ENCODE results near the gene CHP1. TPM values are rescaled to one million over a fixed set of nuclear protein-coding genes. Genes with fewer than 3 reads are reported as not detected.

Gene CHP1
- total RNA-seq, 1 experiment from 2014 or later, result 97.7 TPM

DNA sequence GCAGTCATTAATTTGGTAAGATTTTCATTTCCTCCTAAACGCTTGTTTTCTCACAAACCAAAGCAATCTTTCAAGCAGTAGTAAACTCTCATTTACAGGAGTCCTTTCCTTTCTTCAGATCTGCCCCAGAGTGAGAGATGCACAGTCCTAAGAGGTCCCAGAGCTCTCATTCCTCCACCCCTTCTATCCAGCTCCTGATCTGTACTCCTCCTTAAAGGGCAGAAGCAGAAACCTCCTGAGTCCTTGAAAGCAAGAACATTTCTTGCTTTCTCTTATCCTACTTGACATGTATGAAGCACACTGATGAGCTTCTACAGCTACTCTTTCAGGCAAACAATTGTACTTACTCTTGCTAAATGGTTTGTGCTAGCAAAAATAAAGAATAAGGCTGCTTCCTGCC is 12.2 kb upstream of the CHP1 start:
- H3T11ph ChIP-seq (ENCODE audit: low read length), result no peak overlapping the region
- no peaks in the 10 kb centered on the region for H3K27me3 ChIP-seq (ENCODE audit: insufficient read depth, low read length)
- H4K5ac ChIP-seq (ENCODE audit: insufficient read length, low read depth, low read length), result no peak overlapping the region
- H3K4me2 ChIP-seq (ENCODE audit: insufficient read depth, insufficient read length, low read length), result no peak overlapping the region
- H3K27me3 Mint-ChIP-seq (ENCODE audit: low read depth), result no peaks in the 10 kb centered on the region; the same call in 1 of the 2 replicates
- no peaks in the 10 kb centered on the region for H3K79me1 ChIP-seq (ENCODE audit: insufficient read depth, low read depth, low read length, poor library complexity, severe bottlenecking)
- H3K9me3 Mint-ChIP-seq, result peaks cover 0 to 3% of the 10 kb centered on the region in 2 experiments; a peak in 2 of 5 replicates
- H2AK5ac ChIP-seq (ENCODE audit: insufficient read length, low read length), result no peak overlapping the region
- H3K4me1 Mint-ChIP-seq, result peaks cover 16 to 17% of the 10 kb centered on the region in 2 experiments
- H3K9ac ChIP-seq (ENCODE audit: extremely low read depth, insufficient read length, low read length), result no peak overlapping the region
- H3K14ac ChIP-seq (ENCODE audit: insufficient read depth, low read length), result no peak overlapping the region
- WGBS (ENCODE audit: extremely low coverage, insufficient read length, low lambda C conversion rate), result no CpG with 5 or more reads among the region's 1 CpG
- H3K4me1 ChIP-seq (ENCODE audit: insufficient read depth, low read length), result no peaks in the 10 kb centered on the region; the same call in 1 of the 2 replicates
- H4K20me1 ChIP-seq (ENCODE audit: control insufficient read depth, insufficient read depth, insufficient read length), result no peaks in the 10 kb centered on the region
- peak overlapping the region; percentile 19 for H2AFZ ChIP-seq (ENCODE audit: low read length)
- peak overlapping the region in 1 of 2 experiments; percentile 0; a peak in 1 of 5 replicates for H3K4me3 Mint-ChIP-seq
- no peaks in the 10 kb centered on the region for H3K23me2 ChIP-seq (ENCODE audit: insufficient read length, low read depth, low read length, poor library complexity, severe bottlenecking)
- H2BK15ac ChIP-seq (ENCODE audit: low read depth, low read length), result no peak overlapping the region
- no peak overlapping the region for H3K4ac ChIP-seq (ENCODE audit: low read depth, low read length)
- H2BK120ac ChIP-seq (ENCODE audit: low read depth, low read length, poor library complexity, severe bottlenecking), result no peak overlapping the region
- no peak overlapping the region for H3K23ac ChIP-seq (ENCODE audit: insufficient read length, low read depth, low read length)
- no peak for TF ChIP-seq CTCF (conservative IDR thresholded peaks at IDR 0.05)
- no peak for DNase-seq
- H3K27ac Mint-ChIP-seq, result peak overlapping the region; percentile 67 to 81 (median 76)
- H4K8ac ChIP-seq (replicated peaks; ENCODE audit: insufficient read length, low read depth, low read length), result no peak overlapping the region
- no peak overlapping the region for H4K91ac ChIP-seq (ENCODE audit: insufficient read length, low read depth, low read length)
- no peak overlapping the region for H3K56ac ChIP-seq (ENCODE audit: insufficient read length, low read depth, low read length)
- H2BK5ac ChIP-seq (ENCODE audit: insufficient read length, low read length), result no peak overlapping the region
- H3K27ac ChIP-seq (ENCODE audit: insufficient read length, low read depth, low read length), result no peak overlapping the region
- H2BK12ac ChIP-seq (ENCODE audit: insufficient read length, low read depth, low read length), result no peak overlapping the region
- H3K79me2 ChIP-seq (ENCODE audit: insufficient read depth, low read length), result no peaks in the 10 kb centered on the region
- H3K36me3 Mint-ChIP-seq (ENCODE audit: insufficient read depth in 1 of 3, low read depth in 3 of 3), result no peaks in the 10 kb centered on the region
- H2BK20ac ChIP-seq (ENCODE audit: low read depth, low read length, poor library complexity, severe bottlenecking), result no peak overlapping the region
- no peak overlapping the region for H3K18ac ChIP-seq (ENCODE audit: insufficient read length, low read depth, low read length)
- no peaks in the 10 kb centered on the region for H3K9me3 ChIP-seq (ENCODE audit: control insufficient read depth, low read depth, low read length)
